ENCODE measurements around the gene KIF18B.

Gene KIF18B

DNA sequence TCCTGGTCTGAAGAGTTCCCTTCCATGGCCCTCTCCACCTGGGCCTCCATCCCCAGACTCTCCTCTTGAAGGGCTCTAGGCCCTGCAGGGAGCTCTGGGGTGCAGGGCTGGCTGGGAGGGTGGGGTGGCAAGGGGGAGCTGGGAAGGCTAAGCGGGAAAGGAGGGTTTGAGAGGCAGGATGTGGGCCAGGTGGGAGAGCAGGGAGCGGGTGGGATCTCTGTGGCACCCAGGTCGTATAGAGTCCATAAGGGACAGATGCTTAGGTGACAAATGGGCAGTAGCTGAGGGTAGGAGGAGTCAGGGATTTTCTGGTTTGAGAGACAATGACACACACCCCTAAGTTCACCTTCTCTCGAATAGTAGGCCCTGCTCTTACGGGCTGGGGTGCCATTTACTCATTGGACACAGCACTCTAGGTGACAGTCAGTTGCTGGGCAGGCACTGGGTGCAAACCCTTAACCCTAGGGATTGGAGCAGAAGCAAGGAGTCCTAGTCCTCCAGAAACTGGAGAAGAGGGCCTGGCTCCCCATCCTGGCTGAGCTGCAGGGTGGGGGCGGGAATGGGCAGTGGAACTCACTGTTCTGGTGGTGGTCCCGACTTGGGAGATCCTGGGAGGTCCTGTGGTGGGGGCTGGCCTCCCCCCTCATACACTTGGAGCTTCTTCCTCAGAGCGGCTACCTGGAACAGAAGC lies 15.3 kb downstream of the KIF18B start:
- no peak overlapping the region for H3K4me3 Mint-ChIP-seq
- no peaks in the 10 kb centered on the region for H3K9me3 Mint-ChIP-seq
- H3K36me3 Mint-ChIP-seq: no peaks in the 10 kb centered on the region
- no peak overlapping the region for H3K27ac Mint-ChIP-seq
- no peaks in the 10 kb centered on the region for H3K4me1 Mint-ChIP-seq
- no peak for ATAC-seq
- H3K27me3 Mint-ChIP-seq: no peaks in the 10 kb centered on the region

DNA sequence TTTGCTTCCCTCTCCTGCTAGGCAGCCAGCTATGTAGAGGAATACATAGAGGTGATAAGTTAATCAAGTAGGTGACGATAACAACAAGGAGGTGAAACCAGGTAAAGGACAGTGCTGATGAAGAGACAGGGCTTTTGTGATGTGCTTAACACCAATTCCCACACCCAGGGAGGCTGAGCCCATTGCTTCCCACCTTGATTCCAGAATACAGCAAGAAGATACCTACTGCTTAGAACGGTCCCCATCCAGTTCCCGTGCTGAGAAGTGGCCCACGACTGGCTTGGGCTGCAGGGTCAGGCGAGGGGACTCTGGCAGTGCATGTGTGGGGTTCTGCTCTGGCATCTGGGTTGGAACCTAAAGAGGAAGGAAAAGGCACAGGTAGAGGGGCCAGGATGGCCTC lies 16.2 kb downstream of the KIF18B start:
- no peaks in the 10 kb centered on the region for H3K27me3 Mint-ChIP-seq

DNA sequence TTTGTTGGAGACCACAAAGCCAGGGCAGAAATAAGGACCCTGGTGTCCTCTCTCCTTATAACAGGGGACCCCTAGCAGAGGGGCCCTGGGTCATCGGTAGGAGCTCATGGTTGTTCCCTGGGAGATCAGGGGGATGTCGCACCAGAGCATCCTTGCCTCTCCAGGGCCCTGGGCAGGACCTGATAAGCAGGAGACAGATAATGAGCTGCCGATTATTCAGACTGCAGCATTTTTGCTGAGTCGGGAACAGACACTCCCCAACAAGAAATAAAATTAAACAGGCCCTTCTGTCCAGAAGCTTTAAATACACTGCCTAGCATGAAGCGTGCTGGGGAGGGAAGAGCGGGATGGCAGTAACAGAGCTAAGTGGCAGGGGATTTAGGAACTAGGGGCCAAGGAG lies 16.9 kb downstream of the KIF18B start:
- no peak overlapping the region for H3K4me3 Mint-ChIP-seq
- H3K4me1 Mint-ChIP-seq: no peaks in the 10 kb centered on the region
- no peaks in the 10 kb centered on the region for H3K36me3 Mint-ChIP-seq
- no peaks in the 10 kb centered on the region for H3K9me3 Mint-ChIP-seq
- no peak overlapping the region for H3K27ac Mint-ChIP-seq
- no peaks in the 10 kb centered on the region for H3K27me3 Mint-ChIP-seq
- ATAC-seq: no peak

More for the DNA sequence above, 16.2 kb downstream of the KIF18B start:
- Mint-ChIP-seq H3K36me3 (no peaks in the 10 kb centered on the region), H3K4me3 (no peak overlapping the region), H3K9me3 (no peaks in the 10 kb centered on the region), H3K4me1 (no peaks in the 10 kb centered on the region), H3K27ac (no peak overlapping the region)
- ATAC-seq: no peak

DNA sequence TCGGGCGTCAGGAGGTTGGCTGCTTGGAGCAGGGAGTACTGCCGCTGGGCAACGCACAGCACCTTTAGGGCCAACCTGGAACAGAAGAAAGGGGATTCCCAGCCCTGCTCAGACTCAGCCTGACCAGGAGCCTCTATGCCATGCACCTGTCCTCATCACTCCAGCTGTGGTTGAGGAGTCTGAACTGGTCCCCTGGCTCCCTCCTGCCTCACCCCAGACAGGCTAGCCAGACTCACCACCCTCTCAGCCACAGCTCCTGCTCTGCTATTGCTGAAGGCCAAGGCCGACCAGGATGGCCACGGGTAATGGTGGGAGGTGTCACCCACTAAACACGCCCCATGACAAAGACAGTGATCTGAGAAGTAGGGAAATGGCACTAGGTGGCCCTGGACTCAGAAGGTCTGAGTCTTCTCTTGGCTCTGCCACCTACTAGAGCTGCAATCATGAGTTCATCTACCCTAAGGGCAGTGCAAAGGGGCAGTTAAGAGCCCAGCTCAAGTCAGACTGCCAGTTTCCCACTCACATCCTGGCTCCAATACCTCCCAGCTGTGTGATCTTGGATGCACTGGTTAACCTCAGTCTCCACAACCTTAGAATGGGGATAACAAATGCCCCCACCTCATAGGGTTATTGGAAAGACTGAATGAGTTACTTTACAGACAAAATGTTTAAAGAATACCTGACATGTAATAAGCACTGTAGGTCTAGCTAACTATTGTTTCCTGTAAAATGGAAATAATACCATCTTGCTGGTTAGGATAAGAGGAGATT lies 18.4 kb downstream of the KIF18B start:
- peaks cover 3% of the 10 kb centered on the region for H3K27me3 Mint-ChIP-seq
- no peak for ATAC-seq
- no peak overlapping the region for H3K27ac Mint-ChIP-seq
- no peaks in the 10 kb centered on the region for H3K9me3 Mint-ChIP-seq
- H3K4me3 Mint-ChIP-seq: no peak overlapping the region
- H3K4me1 Mint-ChIP-seq: no peaks in the 10 kb centered on the region
- H3K36me3 Mint-ChIP-seq: no peaks in the 10 kb centered on the region

DNA sequence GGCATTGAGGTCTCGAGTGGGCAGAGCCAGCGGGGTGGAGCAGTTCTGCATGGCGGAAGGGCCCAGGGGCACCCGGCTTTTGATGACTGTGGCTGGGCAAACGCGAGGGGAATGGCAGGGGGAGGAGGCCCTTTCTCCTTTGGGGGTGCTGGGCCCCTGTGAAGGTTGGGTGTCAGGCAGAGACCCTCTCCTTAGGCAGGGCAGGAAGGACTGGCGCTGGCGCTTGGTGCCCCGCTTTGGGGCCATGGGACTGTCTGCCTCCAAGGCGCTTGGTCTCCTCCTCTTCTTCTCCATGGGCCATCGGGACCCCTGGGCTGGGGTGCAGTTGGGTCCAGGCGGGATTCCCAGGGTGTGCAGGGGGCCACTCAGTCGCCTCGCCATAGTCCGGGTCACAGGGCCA lies 19.4 kb downstream of the KIF18B start:
- Mint-ChIP-seq H3K9me3 (no peaks in the 10 kb centered on the region), H3K4me3 (no peak overlapping the region), H3K27me3 (peaks cover 13% of the 10 kb centered on the region), H3K27ac (no peak overlapping the region), H3K36me3 (no peaks in the 10 kb centered on the region), H3K4me1 (no peaks in the 10 kb centered on the region)
- no peak for ATAC-seq

DNA sequence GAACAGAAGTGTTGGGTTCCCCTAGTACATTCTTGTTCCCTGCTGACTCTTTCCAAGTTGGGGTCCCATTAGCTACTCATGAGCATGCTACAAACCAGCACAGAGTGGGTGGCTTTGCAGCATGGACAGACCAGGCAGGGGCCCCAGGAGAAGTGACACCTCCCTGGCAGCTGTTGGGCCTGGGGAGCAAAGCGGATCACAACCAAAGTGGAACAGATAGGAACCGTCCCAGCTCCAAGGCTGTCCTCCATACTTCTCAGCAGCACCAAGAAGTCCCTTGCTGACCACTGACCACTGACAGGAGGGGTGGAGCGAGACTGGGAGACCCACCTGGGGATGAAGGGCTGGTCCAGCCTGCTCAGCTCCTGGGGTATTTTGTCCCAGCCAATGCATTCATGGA lies 19.9 kb downstream of the KIF18B start:
- ATAC-seq: no peak
- Mint-ChIP-seq H3K36me3 (no peaks in the 10 kb centered on the region), H3K27ac (no peak overlapping the region)

DNA sequence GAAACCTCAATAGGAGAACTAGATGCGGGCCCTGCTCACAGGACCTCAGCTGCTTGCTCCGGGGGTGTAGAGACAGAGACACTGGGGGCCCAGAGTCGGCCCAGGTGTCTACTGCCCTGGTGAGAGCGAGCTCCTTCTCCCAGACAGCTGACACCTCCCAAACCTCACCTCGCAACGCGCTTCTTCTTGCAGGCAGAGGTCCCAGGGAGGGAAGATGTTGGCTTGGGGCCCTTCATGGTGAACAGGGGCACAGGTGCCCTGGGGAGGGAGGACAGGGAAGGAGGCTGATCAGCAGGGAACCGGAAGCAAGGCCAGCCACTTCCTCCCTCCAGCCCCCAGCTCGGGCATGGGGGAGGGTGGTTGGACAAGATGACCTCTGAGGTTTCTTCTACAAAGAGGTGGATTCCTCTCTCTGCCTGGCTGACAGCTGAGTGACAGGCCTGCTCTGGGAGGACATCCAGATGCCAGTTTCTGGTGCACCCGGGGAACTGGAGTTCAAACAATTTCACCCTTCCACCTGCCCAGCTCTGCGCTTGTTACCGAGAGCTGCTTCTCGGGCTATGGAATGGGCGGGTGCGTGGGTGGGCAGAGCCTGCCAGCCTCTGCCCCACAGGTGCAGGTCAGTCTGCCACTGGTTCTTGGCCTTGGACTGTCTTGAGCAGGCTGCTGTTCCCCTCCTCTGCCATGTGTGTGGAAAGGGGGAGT lies 20.6 kb downstream of the KIF18B start:
- no peak overlapping the region for H3K4me3 Mint-ChIP-seq
- H3K36me3 Mint-ChIP-seq: no peaks in the 10 kb centered on the region
- no peak overlapping the region for H3K27ac Mint-ChIP-seq
- no peaks in the 10 kb centered on the region for H3K9me3 Mint-ChIP-seq
- peaks cover 24% of the 10 kb centered on the region for H3K27me3 Mint-ChIP-seq
- ATAC-seq: peak; percentile 11
- no peaks in the 10 kb centered on the region for H3K4me1 Mint-ChIP-seq

More for the DNA sequence above, 19.9 kb downstream of the KIF18B start:
- H3K27me3 Mint-ChIP-seq: peaks cover 17% of the 10 kb centered on the region
- no peak overlapping the region for H3K4me3 Mint-ChIP-seq
- no peaks in the 10 kb centered on the region for H3K9me3 Mint-ChIP-seq
- H3K4me1 Mint-ChIP-seq: no peaks in the 10 kb centered on the region

DNA sequence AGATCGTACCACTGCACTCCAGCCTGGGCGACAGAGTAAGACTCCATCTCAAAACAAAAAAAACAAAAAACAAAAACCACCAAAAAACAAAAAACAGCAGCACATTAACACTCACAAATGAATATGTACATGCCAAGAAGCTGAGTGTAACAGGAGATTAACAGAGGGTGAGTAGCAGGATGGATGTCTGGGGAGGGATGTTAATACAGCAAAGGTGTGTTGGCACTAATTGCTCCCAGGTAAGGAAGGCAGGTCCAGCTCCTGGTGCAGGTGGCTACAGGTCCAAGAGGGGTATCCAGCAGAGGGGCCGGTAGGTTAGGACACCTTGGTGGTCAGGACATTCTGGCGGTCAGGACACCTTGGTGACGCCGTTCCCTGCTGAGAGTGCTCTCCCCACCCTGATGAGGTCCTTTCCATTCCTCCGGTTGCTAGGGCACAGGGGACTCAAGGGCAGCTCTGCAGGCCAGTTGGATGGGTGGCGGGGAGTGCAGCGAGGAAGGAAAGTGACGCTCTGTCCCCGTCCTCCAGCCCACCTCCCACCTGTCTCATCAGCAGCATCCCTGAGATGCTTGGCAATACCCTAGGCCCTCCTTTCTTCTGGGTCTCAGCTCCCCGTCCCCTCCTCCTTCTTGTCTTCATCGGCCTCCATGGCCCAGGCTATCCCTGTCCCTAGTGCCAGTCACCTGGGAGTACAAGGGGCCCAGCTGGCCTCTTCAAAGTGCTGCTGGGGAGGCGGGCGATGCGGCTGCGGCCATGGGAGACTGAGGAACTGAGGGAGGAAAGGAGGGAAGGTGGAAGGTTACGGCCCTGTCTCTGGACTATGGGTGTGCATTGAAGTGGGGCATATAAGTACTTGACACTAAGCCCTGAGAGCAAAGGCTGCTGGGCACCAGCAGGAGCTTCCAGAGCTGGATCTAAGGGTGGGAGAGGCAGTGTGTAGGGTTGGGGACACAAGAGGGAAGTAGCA lies 21.6 kb downstream of the KIF18B start:
- Mint-ChIP-seq H3K27me3 (peaks cover 34% of the 10 kb centered on the region), H3K27ac (no peak overlapping the region), H3K36me3 (no peaks in the 10 kb centered on the region), H3K4me1 (peaks cover 6% of the 10 kb centered on the region), H3K9me3 (no peaks in the 10 kb centered on the region), H3K4me3 (no peak overlapping the region)
- ATAC-seq: no peak

DNA sequence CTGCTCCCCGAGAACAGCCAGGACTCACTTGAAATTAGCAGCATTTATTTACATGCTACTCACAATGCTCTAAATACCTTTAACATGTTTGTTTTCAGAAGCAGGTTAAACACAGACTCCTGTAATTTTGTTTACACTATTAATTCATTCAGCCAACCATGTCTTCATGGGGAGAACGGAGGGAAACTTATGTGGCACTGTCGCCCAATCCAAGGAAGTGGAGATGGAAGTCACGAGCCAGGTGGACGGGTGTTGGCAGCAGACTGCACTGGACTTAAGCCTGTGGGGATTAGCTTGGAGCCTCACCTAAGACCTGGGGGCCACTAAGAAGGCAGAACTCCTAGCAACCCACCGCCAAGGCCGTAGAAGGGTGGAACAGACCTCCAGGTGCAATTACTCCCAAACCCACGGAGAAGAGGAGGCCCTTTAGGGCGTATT lies 23.4 kb downstream of the KIF18B start:
- no peak for ATAC-seq
- Mint-ChIP-seq H3K9me3 (no peaks in the 10 kb centered on the region), H3K27me3 (peaks cover 43% of the 10 kb centered on the region), H3K27ac (no peak overlapping the region), H3K4me3 (no peak overlapping the region), H3K36me3 (no peaks in the 10 kb centered on the region), H3K4me1 (peaks cover 22% of the 10 kb centered on the region)

DNA sequence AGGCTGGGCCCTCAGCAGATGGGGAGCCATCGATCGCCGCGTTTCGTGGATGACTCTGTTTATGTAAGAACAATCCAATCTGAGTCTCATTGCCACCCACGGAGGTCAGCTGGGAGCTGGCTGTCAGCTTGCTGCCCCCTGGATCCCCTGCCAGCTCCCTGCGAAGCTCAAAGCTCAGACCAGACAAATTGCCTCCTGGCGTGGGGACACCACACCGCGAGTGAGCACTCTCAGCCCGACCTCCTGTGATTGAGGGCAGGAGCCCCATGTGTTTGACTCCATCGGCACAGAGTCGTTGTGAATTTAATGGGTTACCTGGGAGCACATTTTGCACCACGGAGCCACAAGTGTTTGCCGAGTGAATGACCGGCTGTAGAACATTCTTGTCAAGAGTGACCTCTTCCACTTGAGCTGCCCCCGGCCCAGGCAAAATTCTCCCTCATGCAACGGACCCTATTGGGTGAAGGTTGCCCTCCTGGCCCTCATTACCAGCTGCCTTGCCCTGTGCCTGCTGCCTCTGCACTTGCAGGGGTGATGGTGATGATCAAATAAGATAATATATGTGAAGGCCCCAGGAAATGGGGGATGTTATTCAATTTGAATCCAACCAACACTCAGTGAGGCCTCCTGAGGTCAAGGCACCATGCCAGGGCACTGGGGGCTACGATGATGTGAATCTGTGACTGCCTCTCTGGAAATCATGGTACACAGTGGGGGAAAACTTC lies 24.7 kb downstream of the KIF18B start:
- H3K36me3 Mint-ChIP-seq: no peaks in the 10 kb centered on the region
- no peak overlapping the region for H3K27ac Mint-ChIP-seq
- H3K4me1 Mint-ChIP-seq: peaks cover 22% of the 10 kb centered on the region
- peaks cover 43% of the 10 kb centered on the region for H3K27me3 Mint-ChIP-seq
- no peak overlapping the region for H3K4me3 Mint-ChIP-seq
- ATAC-seq: no peak
- no peaks in the 10 kb centered on the region for H3K9me3 Mint-ChIP-seq

DNA sequence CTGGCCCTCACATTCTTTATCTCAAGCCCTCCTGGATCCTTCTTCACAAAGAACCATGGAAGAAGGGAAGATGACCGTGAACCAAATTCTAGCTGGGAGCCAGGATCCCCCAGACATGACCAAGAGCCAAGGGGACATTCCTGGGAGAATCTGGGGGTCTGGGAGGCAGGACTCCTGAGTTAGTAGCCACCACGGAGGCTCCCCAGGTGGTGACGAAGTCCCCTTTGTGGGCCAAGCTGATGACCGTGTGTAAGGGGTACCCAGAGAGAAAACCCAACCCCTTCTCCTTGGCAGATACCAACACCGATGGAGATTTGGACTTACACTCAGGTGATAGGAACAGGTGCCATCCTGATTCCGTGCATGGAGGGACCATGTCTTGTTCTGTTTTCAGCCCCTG lies 25.4 kb downstream of the KIF18B start:
- H3K27me3 Mint-ChIP-seq: peaks cover 50% of the 10 kb centered on the region
- H3K9me3 Mint-ChIP-seq: no peaks in the 10 kb centered on the region
- no peak overlapping the region for H3K4me3 Mint-ChIP-seq
- no peaks in the 10 kb centered on the region for H3K36me3 Mint-ChIP-seq
- H3K27ac Mint-ChIP-seq: no peak overlapping the region
- peaks cover 22% of the 10 kb centered on the region for H3K4me1 Mint-ChIP-seq
- ATAC-seq: no peak

DNA sequence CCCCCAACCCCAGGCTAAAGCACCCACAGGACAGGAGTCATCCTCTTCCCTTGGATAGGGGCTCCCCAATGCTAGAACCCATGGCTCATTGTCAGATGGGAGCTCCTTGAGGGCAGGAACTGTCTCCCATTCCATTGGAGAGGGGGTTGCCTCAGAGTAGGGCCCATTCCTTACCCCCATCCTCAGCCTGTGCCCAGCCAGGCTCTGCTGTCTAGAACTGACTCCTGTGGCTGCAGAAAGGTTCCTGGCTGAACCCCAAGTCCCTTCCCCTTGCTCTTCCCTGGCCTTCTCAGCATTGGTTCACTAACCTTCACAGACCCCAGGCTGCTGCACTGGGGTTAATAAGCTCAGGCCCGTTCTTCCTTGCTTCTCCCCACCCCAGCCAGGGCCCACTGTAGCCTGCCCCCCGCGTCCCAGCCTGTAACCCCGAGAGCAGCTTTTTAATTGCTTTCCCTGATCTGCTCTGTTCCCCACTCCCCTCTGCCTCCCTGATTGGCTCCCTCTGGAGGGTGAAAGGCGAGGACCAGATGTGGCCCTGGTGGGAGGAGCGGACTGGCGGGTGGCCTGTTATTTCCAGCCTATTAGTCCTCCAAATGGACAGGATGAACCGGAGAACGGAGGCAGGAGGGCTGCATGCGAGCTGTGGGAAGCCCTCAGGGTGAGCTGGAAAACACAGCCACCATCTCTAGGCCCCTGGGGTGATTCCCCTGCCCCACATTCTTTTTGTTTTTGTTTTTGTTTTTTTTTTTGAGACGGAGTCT lies 26.3 kb downstream of the KIF18B start:
- no peak for ATAC-seq
- no peak overlapping the region for H3K4me3 Mint-ChIP-seq
- no peak overlapping the region for H3K27ac Mint-ChIP-seq

DNA sequence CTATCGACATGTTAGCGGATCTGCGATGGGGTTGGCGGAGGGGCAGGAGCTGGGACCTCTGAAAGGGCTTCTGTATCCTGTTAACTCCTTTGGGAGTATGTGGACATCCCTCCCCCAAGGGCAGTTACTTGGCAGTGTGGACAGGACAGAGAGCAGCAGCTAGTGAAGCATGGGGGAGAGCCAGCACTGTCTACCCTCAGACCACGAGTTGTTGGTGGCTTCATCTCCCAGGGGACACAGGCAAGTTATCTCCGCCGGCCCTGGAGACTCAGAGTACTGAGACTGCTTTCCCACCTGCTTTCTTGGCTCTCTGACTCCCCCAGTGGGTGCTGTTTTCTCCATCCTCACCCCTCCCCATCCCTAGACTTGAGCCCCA lies 27.0 kb downstream of the KIF18B start:
- Mint-ChIP-seq H3K27me3 (peaks cover 65% of the 10 kb centered on the region), H3K9me3 (no peaks in the 10 kb centered on the region), H3K36me3 (no peaks in the 10 kb centered on the region), H3K27ac (no peak overlapping the region), H3K4me3 (no peak overlapping the region), H3K4me1 (peaks cover 22% of the 10 kb centered on the region)
- ATAC-seq: peak; percentile 47

More for the DNA sequence above, 26.3 kb downstream of the KIF18B start:
- Mint-ChIP-seq H3K36me3 (no peaks in the 10 kb centered on the region), H3K27me3 (peaks cover 58% of the 10 kb centered on the region), H3K9me3 (no peaks in the 10 kb centered on the region), H3K4me1 (peaks cover 22% of the 10 kb centered on the region)
